Peyer's patch (tissue), 4 donors: Measurements from ENCODE around the gene CDKAL1. TPM values are rescaled to one million over a fixed set of nuclear protein-coding genes. Genes with fewer than 3 reads are reported as not detected.

ENCODE experiments used
- DNase-seq, 3 donors: peaks; one replicate each; pipeline ENCODE4 v3.0.0-alpha.2; 2017 to 2019
- H3K27ac ChIP-seq, 4 donors: fragments of 200-600 bp; sonication (generic); one replicate each; pipeline ENCODE4 v1.5.1; 2016 to 2019
- H3K27me3 ChIP-seq, 2 donors: fragments of 200-600 bp; sonication (generic); one replicate each; pipeline ENCODE4 v1.5.1; 2019
- H3K36me3 ChIP-seq, 3 donors: fragments of 200-600 bp; sonication (generic); one replicate each; pipeline ENCODE4 v1.5.1; 2016 to 2019
- H3K4me1 ChIP-seq, 4 donors: fragments of 200-600 bp; sonication (generic); one replicate each; pipeline ENCODE4 v1.5.1; 2016 to 2019
- H3K4me3 ChIP-seq, 4 donors: fragments of 200-600 bp; sonication (generic); 1 replicate in 3 of 4; 2 replicates in 1 of 4; pipeline ENCODE4 v1.5.1; 2016 to 2019; ENCODE audit warnings: mild to moderate bottlenecking in 1 of 4
- H3K9me3 ChIP-seq, 4 donors: fragments of 200-600 bp; sonication (generic); one replicate each; pipeline ENCODE4 v1.5.1; 2016 to 2019; ENCODE audit warnings: mild to moderate bottlenecking in 1 of 4
- POLR2A ChIP-seq, 2 donors: fragments of 450-650 bp; IDR thresholded peaks; one replicate each; pipeline ENCODE4 v1.5.1; 2017; ENCODE audit warnings: antibody characterized with exemption in 2 of 2, mild to moderate bottlenecking in 2 of 2, moderate library complexity in 2 of 2
- total RNA-seq, 4 donors: library from RNA; depleted of rRNA; stranded (reverse); fragments of >200 nt; gene quantifications; one replicate each; pipeline ENCODE4 v1.1.0, GENCODE V29; 2016
- TF ChIP-seq, protein P1 (sequence below), 6 experiments: fragments of 450-650 bp in 4 of 6; fragments of 200-600 bp in 2 of 6; sonication (generic) in 1 of 6; IDR thresholded peaks; one replicate each; pipeline ENCODE4 v1.5.1; 2017 to 2019; ENCODE audit warnings: antibody characterized with exemption in 6 of 6, mild to moderate bottlenecking in 3 of 6, moderate library complexity in 1 of 6

The CDKAL1 gene
- total RNA-seq, 4 donors from 2014 or later, result 10.3 to 31.4 (median 11.6) TPM

DNA sequence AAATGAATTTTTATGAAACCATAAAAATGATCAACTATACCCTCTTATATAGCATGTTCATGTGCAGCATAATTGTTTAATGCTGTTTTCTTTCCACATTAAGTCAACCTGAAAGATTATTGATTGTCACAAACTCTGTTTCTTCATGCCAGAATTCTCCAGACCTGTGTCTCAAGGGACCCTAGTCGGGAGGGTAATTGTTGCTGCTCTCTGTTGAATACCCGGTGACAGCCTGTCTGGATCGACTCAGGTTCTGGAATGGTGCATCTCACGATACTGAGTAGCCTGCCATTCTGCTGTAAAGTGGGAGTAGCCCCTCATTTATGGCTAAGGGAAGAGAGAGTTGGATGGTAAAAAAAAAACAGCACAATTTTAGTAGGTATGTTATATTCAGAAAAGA, 609.4 kb downstream of the CDKAL1 start:
- TF ChIP-seq, protein P1, sequence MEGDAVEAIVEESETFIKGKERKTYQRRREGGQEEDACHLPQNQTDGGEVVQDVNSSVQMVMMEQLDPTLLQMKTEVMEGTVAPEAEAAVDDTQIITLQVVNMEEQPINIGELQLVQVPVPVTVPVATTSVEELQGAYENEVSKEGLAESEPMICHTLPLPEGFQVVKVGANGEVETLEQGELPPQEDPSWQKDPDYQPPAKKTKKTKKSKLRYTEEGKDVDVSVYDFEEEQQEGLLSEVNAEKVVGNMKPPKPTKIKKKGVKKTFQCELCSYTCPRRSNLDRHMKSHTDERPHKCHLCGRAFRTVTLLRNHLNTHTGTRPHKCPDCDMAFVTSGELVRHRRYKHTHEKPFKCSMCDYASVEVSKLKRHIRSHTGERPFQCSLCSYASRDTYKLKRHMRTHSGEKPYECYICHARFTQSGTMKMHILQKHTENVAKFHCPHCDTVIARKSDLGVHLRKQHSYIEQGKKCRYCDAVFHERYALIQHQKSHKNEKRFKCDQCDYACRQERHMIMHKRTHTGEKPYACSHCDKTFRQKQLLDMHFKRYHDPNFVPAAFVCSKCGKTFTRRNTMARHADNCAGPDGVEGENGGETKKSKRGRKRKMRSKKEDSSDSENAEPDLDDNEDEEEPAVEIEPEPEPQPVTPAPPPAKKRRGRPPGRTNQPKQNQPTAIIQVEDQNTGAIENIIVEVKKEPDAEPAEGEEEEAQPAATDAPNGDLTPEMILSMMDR (IDR thresholded peaks at IDR 0.05), result no peak
- no peak for TF ChIP-seq POLR2A (IDR thresholded peaks at IDR 0.05)
- no peak overlapping the region for H3K27ac ChIP-seq
- H3K4me3 ChIP-seq, result no peak overlapping the region
- H3K9me3 ChIP-seq, result no peaks in the 10 kb centered on the region
- no peaks in the 10 kb centered on the region for H3K4me1 ChIP-seq
- no peak for DNase-seq
- no peaks in the 10 kb centered on the region for H3K36me3 ChIP-seq
- no peaks in the 10 kb centered on the region for H3K27me3 ChIP-seq

DNA sequence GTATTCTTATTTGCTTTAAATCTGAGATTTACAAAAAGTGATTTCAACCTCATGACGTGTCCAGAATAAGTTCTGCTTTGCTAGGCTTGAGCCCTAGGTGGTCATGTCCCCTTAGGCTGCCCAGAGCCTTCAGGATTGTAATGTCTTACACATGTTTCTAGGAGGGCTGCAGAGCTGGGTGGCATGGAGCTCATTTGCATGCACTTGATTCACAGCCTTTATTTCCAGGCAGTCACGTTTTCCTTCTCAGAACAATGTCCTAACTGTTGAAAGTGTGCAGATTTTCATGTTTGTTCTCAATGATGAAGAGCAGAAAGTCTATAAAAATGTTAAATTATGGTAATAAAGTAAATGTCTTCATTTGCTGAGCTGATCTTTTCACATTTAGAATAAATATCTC, 610.7 kb downstream of the CDKAL1 start:
- no peaks in the 10 kb centered on the region for H3K27me3 ChIP-seq
- TF ChIP-seq, protein P1 (IDR thresholded peaks at IDR 0.05), result no peak
- no peak for TF ChIP-seq POLR2A (IDR thresholded peaks at IDR 0.05)
- no peak for DNase-seq
- H3K4me3 ChIP-seq, result no peak overlapping the region
- H3K36me3 ChIP-seq, result no peaks in the 10 kb centered on the region
- no peaks in the 10 kb centered on the region for H3K4me1 ChIP-seq
- no peak overlapping the region for H3K27ac ChIP-seq
- no peaks in the 10 kb centered on the region for H3K9me3 ChIP-seq

DNA sequence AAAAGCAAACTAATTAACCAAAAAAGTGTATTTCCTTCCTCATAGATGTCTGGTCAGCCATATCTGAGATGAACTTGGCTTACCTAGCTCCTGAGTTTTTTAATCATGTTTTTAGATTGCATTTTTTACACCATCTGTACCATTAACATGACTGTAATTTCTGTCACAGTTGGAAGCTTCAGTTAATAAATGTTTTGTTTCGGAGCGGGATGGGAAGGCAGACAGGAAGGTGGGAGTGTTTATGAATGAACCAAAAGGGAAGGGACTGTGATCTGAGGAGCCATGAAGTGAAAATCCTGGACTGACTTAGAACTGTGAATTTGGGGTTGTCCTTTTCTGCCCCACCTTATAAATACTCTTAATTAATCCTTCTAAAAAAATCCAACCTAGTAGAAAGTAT, 613.7 kb downstream of the CDKAL1 start:
- no peaks in the 10 kb centered on the region for H3K9me3 ChIP-seq
- no peaks in the 10 kb centered on the region for H3K27me3 ChIP-seq
- no peak overlapping the region for H3K4me3 ChIP-seq
- TF ChIP-seq, protein P1 (IDR thresholded peaks at IDR 0.05), result no peak
- no peak for TF ChIP-seq POLR2A (IDR thresholded peaks at IDR 0.05)
- H3K36me3 ChIP-seq, result no peaks in the 10 kb centered on the region
- H3K4me1 ChIP-seq, result no peaks in the 10 kb centered on the region
- no peak for DNase-seq
- no peak overlapping the region for H3K27ac ChIP-seq

DNA sequence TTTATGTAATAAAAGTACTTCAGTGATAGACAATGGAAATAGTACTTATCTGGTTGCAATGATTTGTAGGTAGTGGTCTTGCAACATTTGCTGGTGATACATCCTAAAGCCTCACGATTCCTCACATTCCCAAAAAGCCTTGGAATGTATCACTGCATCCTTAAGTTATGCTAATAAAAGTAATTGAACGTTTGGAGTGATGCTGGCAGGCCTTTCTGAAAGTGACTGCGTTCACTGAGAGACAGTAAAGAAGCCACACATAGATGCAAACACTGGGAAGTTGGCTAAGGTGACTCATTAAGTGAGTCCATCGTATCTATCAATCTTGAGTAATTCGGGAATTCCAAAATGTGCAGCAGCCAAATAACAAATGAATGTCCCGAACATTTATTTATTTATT, 615.2 kb downstream of the CDKAL1 start:
- H3K27ac ChIP-seq, result no peak overlapping the region
- no peak for DNase-seq
- no peaks in the 10 kb centered on the region for H3K27me3 ChIP-seq
- H3K4me1 ChIP-seq, result no peaks in the 10 kb centered on the region
- TF ChIP-seq, protein P1 (IDR thresholded peaks at IDR 0.05), result no peak
- no peak for TF ChIP-seq POLR2A (IDR thresholded peaks at IDR 0.05)
- no peaks in the 10 kb centered on the region for H3K36me3 ChIP-seq
- H3K4me3 ChIP-seq, result no peak overlapping the region
- no peaks in the 10 kb centered on the region for H3K9me3 ChIP-seq

DNA sequence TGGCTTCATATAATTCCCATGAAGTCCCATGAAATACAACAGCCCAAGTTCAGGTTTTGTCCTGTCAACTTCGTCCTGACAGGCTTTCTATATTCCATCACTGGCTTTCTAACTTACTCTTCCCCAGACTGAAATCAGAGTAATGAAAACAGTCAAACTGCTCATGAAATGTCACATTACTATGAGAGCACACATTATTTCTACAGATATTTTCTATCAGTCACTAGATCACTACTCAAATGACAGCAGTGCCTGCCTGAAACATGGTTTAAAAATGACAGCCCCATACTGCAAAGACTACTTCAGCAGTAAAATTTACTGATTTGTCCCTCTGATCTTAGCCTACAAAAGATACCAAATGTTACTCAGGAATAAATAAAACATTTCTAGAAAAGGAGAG, 616.4 kb downstream of the CDKAL1 start:
- TF ChIP-seq, protein P1 (IDR thresholded peaks at IDR 0.05), result no peak
- TF ChIP-seq POLR2A (IDR thresholded peaks at IDR 0.05), result no peak
- Histone ChIP-seq H3K27ac (no peak overlapping the region), H3K36me3 (no peaks in the 10 kb centered on the region), H3K4me3 (no peak overlapping the region), H3K4me1 (no peaks in the 10 kb centered on the region), H3K27me3 (no peaks in the 10 kb centered on the region), H3K9me3 (no peaks in the 10 kb centered on the region)
- no peak for DNase-seq

DNA sequence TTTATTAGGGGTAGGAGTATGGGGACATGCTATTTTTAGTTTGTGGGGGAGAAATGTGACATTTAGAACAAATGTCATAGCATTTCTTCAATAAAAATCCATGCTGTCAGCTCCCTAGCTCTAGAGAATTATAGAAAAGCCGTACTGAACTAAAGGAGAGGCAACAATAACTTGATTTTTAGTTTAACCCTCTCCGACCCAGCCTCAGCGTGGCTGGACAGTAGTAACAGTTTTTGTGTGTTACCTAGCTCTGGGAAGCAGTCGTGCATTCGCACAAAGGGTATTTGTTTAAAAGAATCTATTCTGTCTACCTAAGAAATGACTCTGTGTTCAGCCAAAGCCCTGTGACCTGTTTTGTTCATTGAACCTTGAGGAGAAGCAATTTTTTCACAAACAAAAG, 616.9 kb downstream of the CDKAL1 start:
- H3K4me3 ChIP-seq, result no peak overlapping the region
- no peaks in the 10 kb centered on the region for H3K9me3 ChIP-seq
- no peaks in the 10 kb centered on the region for H3K27me3 ChIP-seq
- no peak for DNase-seq
- TF ChIP-seq POLR2A (IDR thresholded peaks at IDR 0.05), result no peak
- TF ChIP-seq, protein P1 (IDR thresholded peaks at IDR 0.05), result no peak
- no peaks in the 10 kb centered on the region for H3K36me3 ChIP-seq
- H3K27ac ChIP-seq, result no peak overlapping the region
- H3K4me1 ChIP-seq, result no peaks in the 10 kb centered on the region
